Pancreas (tissue), 10 donors: ENCODE data around the gene ABHD18. TPM values are rescaled to one million over a fixed set of nuclear protein-coding genes. Genes with fewer than 3 reads are reported as not detected.
"Not testable (repeated sequence)": the region's sequence is repeated elsewhere in the genome, so short reads cannot be mapped to it uniquely, and the experiment has no call there.

Experiments used
- ATAC-seq, 4 donors: fragments of 200-7000 bp; cut with Tn5 transposase; one replicate each; pipeline versions ENCODE4 v1.8.0 to v1.9.1; 2020; ENCODE audit warnings: mild to moderate bottlenecking in 4 of 4, moderate library complexity in 4 of 4
- DNase-seq, 6 donors: peaks; one replicate each; pipeline ENCODE4 v3.0.0-alpha.2; 2020
- FAIRE-seq: peaks from 2 replicates; lab custom pipeline; 2012; peaks lifted over from hg19 to GRCh38; lab: Jason Lieb, UNC
- H3K27ac ChIP-seq, 4 donors: fragments of 200-600 bp; sonication (generic); 1 replicate in 3 of 4; 2 replicates in 1 of 4; pipeline versions ENCODE4 v1.5.0 to v1.8.0; 2020
- H3K27me3 ChIP-seq, 4 donors: fragments of 200-600 bp; one replicate each; pipeline ENCODE4 v1.8.0; 2021
- H3K36me3 ChIP-seq, 3 donors: fragments of 200-600 bp; sonication (generic) in 1 of 3; one replicate each; pipeline versions ENCODE4 v1.5.0 to v1.8.0; 2020 to 2021
- H3K4me1 ChIP-seq, 3 donors: fragments of 200-600 bp; one replicate each; pipeline ENCODE4 v1.8.0; 2021
- H3K4me3 ChIP-seq, 4 donors: fragments of 200-600 bp; sonication (generic) in 2 of 4; one replicate each; pipeline versions ENCODE4 v1.5.0 to v1.8.0; 2020 to 2021
- H3K9me3 ChIP-seq, 4 donors: fragments of 200-600 bp; one replicate each; pipeline ENCODE4 v1.8.0; 2021
- WGBS, 2 donors: extraction: QIAGEN DNeasy Blood & Tissue Kit; methylation state at CpG; one replicate each; pipeline ENCODE4 v1.1.7; 2013; 5-methylcytosine and 5-hydroxymethylcytosine counted together
- intact Hi-C, 3 donors: fragments of 100-400 bp; cut with DNase I; formaldehyde crosslinking; loops; one replicate each; pipeline versions ENCODE4 v1.11.1 to v1.14.2; 2022
- polyA plus RNA-seq, 2 donors: library from polyadenylated mRNA; stranded (reverse); fragments of 200-250 nt; gene quantifications; one replicate each; pipeline ENCODE4 v1.2.3, GENCODE V29; 2013
- total RNA-seq, 6 donors: library from RNA; stranded (reverse); fragmentation: NEBNext Ultra II Directional in 4 of 6; extraction: Animal tissue kit (Norgen Biotek cat#: 25700) in 4 of 6; gene quantifications; one replicate each; pipeline versions ENCODE4 v1.2.1 to v1.2.4, GENCODE V29; 2021 to 2023
- TF ChIP-seq, protein P1 (sequence below), 4 donors: fragments of 200-600 bp; sonication (generic) in 3 of 4; IDR thresholded peaks; one replicate each; pipeline versions ENCODE4 v1.5.0 to v1.8.0; 2021; ENCODE audit warnings: antibody characterized with exemption in 4 of 4
- donor health status: healthy with polysubstance abuse.
- donor health status: DM: no; HTN: no; CAD: no; lungs with moderate emphysema.
- donor health status: DM: no; HTN: no; CAD: no.
- donor health status: control.
- donor health status: control.
- donor health status: Bipolar disorder and iron deficiency.
- donor health status: DM: yes; HTN: yes; CAD: no.
- donor health status: DM: no; HTN: no; CAD: no.
- donor health status: DM: no; HTN: no; CAD: no.
- donor health status: DM: yes; HTN: yes; CAD: no.

ABHD18 gene
- total and polyA plus RNA-seq, 8 donors = 4.0 to 9.3 (median 8.2) TPM

GRCh38 chr4:128055441-128056206 lies 90.4 kb downstream of the ABHD18 start:
- ATAC-seq, H3K27me3 ChIP-seq, FAIRE-seq, intact Hi-C loops, H3K27ac ChIP-seq, H3K36me3 ChIP-seq, H3K9me3 ChIP-seq, H3K4me1 ChIP-seq, H3K4me3 ChIP-seq, DNase-seq: not testable (repeated sequence)
- WGBS, 2 donors = 96 to 99% methylated on average over 10 of the region's 10 CpGs

DNA sequence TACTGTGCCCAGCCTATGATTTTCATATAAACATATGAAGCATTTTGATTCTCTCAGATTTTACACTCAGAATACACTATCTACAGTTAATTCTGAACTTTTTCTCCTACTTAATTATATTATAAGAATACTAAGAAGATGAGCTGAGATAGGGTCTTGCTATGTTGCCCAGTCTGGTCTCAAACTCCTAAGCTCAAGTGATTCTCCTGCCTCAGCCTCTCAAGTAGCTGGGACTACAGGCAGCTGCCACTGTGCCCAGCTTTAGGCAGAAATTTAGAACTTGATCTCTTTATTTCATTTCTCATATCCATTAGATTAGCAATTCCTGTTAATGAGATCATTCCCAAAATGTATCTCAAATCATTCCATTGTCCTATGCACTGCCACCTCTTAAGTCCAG lies 91.2 kb downstream of the ABHD18 start:
- H3K36me3 ChIP-seq = no peaks in the 10 kb centered on the region
- H3K27ac ChIP-seq = no peak overlapping the region
- ATAC-seq (no peak), DNase-seq (no peak), FAIRE-seq (no peak)
- TF ChIP-seq, protein P1, sequence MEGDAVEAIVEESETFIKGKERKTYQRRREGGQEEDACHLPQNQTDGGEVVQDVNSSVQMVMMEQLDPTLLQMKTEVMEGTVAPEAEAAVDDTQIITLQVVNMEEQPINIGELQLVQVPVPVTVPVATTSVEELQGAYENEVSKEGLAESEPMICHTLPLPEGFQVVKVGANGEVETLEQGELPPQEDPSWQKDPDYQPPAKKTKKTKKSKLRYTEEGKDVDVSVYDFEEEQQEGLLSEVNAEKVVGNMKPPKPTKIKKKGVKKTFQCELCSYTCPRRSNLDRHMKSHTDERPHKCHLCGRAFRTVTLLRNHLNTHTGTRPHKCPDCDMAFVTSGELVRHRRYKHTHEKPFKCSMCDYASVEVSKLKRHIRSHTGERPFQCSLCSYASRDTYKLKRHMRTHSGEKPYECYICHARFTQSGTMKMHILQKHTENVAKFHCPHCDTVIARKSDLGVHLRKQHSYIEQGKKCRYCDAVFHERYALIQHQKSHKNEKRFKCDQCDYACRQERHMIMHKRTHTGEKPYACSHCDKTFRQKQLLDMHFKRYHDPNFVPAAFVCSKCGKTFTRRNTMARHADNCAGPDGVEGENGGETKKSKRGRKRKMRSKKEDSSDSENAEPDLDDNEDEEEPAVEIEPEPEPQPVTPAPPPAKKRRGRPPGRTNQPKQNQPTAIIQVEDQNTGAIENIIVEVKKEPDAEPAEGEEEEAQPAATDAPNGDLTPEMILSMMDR (IDR thresholded peaks at IDR 0.05) = no peak
- H3K9me3 ChIP-seq = no peaks in the 10 kb centered on the region
- no peak overlapping the region for H3K4me3 ChIP-seq
- H3K27me3 ChIP-seq = no peaks in the 10 kb centered on the region
- H3K4me1 ChIP-seq = no peaks in the 10 kb centered on the region
- intact Hi-C loops = no loop called here

DNA sequence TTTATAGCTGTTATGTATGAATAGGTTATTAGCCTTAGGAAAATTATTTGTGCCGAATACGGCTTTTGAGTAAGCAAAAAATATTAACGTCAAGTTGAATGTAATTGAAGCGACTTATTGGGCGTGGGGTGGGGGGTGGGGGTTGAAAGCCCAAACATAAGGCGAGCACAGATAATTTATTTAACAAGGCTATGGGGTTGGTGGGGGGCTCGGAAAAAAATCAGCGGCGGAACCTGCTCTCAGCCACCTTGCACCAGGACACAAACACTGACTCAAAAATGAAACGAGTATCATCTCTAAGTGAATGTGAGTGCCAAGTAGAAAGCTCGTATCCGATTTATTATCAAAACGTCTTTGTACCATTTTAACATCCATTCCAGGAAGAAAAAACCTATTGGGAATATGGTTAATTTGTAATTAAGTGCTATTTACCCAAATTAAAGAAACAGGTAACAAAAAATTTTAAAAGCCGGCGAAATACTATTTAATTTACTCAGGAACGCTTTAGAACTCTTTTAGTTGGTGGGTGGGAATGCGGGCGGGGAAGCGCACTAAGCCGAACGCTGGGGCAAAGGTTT lies 95.0 kb downstream of the ABHD18 start:
- H3K4me3 ChIP-seq = peak overlapping the region; percentile 64 to 88 (median 76)
- FAIRE-seq (no peak), DNase-seq (no peak), ATAC-seq (no peak)
- intact Hi-C loops = no loop called here
- peak overlapping the region; percentile 98 to 100 (median 99) for H3K27ac ChIP-seq
- H3K4me1 ChIP-seq = peaks cover 0 to 9% (median 0%) of the 10 kb centered on the region in 3 donors
- no peaks in the 10 kb centered on the region for H3K36me3 ChIP-seq
- no peaks in the 10 kb centered on the region for H3K27me3 ChIP-seq
- no peaks in the 10 kb centered on the region for H3K9me3 ChIP-seq
- TF ChIP-seq, protein P1 (IDR thresholded peaks at IDR 0.05) = no peak
- 4 to 8% methylated on average over 21 of the region's 21 CpGs for WGBS, 2 donors

DNA sequence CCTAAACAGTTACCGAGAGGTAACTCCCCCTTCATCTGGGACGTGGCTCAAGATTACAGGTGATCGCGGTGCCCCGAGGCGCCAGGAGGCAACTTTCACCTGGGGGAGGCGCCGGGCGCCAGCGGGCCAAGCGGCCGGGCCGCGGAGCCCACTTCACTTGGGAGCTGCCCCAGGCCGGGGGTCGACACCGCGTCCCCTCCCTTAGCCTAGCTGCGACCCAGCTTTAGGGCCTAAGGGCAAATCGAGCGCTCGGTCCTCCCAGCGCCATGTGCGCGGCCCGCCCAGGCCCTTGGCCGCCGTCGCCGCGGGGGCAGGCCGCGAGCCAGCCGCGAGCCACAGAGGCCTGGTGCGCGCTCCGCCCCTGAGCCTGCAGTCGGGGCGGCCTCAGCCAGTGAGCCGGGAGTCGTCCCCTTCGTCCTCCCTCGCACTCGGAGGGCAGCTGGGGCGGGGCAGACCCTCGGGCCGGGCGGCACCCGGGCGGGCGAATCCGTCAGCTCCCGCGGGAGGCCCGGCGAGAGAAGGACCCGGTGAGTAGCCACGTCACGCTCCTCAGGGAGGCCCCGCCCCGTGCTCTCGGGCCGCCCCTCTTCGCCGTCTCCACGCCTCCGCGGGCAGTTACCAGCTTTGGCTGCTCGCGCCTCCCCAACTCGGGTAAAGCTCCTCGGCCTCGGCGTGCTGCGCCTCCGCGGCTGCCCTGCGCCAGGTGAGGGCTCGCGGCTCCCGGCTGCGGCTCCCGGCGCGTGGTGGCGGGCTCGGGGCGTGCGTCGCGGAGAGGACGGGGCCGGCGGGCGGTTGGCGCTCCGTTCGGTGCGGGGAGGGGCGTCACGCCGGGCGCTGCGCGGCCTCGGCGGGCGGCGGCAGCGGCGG lies 95.7 kb downstream of the ABHD18 start, which contains the start of gene LARP1B:
TSS of gene LARP1B (plus strand) at position 614 of the 867 bp plus-strand sequence. CDS start 13,640 bp downstream, outside the sequence.
- no peak for FAIRE-seq
- TF ChIP-seq, protein P1 (IDR thresholded peaks at IDR 0.05) = no peak
- 0% methylated on average over 75 to 112 of the region's 112 CpGs for WGBS, 2 donors
- Histone ChIP-seq H3K27me3 (no peaks in the 10 kb centered on the region), H3K9me3 (no peaks in the 10 kb centered on the region), H3K36me3 (no peaks in the 10 kb centered on the region), H3K27ac (peak within 1 kb of the TSS; percentile 98 to 100 (median 99)), H3K4me3 (peak within 1 kb of the TSS; percentile 64 to 88 (median 76)), H3K4me1 (peaks cover 0 to 9% (median 0%) of the 10 kb centered on the region in 3 donors)
- DNase-seq = peak; percentile 97 to 99 (median 98)
- intact Hi-C loops = no loop called here
- peak; percentile 86 to 95 (median 88) for ATAC-seq
